ENCODE results near the gene AURKAIP1. TPM values are rescaled to one million over a fixed set of nuclear protein-coding genes. Genes with fewer than 3 reads are reported as not detected.

The AURKAIP1 gene
- total and polyA plus RNA-seq, 2 of the 13 experiments (the other 11 are each of a cell fraction or from before 2014, with no cell fraction given): 69.5 to 175 TPM

DNA sequence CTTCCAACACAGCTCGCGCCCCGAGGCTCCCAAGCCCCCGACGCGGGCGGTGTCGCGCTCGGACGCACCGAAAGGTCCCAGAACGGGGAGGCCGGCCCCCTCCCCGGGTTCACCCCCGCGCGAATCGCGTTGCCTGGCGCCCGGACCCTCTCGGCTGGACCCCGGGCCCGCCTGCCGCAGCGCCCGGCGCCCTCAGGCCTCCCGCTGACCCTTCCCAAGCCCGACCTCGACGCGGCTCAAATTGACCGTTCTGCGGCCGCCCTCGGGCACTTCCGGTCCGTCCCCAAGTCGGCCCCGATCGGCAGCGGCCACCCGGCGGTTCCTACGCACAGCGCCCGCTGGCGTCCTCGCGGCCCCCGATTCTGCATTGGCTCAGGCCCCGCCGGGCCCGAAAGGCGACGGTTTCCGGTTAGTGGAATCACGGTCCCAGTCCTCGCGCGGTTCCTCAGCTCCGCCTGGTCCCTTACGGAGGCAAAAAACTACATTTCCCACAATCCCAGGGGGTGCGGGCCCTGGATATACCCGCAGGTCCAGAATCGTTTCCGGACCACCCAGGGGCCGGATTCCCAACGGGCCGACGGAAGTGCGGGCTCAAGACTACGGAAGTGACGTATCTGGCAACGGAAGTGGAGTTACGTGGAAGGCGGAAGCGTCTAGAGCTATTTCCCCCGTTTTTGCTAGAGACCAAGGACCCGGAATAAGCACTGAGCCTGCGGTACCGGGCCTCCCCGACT, at the start of gene AURKAIP1 (continued):
- peak; percentile 90; the same call in 1 of the 2 replicates for TF ChIP-seq ZNF839 (CRISPR knock-in tag; IDR thresholded peaks at IDR 0.05; ENCODE audit: borderline replicate concordance)
- no peak for TF ChIP-seq TCF7 (IDR thresholded peaks at IDR 0.05; ENCODE audit: low read depth)
- TF ChIP-seq PHF21A (CRISPR knock-in tag; IDR thresholded peaks at IDR 0.05): peak; percentile 93
- TF ChIP-seq, protein P1, sequence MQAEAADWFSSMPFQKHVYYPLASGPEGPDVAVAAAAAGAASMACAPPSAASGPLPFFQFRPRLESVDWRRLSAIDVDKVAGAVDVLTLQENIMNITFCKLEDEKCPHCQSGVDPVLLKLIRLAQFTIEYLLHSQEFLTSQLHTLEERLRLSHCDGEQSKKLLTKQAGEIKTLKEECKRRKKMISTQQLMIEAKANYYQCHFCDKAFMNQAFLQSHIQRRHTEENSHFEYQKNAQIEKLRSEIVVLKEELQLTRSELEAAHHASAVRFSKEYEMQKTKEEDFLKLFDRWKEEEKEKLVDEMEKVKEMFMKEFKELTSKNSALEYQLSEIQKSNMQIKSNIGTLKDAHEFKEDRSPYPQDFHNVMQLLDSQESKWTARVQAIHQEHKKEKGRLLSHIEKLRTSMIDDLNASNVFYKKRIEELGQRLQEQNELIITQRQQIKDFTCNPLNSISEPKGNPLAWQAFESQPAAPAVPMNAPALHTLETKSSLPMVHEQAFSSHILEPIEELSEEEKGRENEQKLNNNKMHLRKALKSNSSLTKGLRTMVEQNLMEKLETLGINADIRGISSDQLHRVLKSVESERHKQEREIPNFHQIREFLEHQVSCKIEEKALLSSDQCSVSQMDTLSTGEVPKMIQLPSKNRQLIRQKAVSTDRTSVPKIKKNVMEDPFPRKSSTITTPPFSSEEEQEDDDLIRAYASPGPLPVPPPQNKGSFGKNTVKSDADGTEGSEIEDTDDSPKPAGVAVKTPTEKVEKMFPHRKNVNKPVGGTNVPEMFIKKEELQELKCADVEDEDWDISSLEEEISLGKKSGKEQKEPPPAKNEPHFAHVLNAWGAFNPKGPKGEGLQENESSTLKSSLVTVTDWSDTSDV (CRISPR knock-in tag; IDR thresholded peaks at IDR 0.05): no peak
- peak; percentile 98 for TF ChIP-seq CREM (IDR thresholded peaks at IDR 0.05)
- no peak; the same call in 1 of the 2 replicates for TF ChIP-seq CREM (CRISPR knock-in tag; IDR thresholded peaks at IDR 0.05)
- TF ChIP-seq HMGA1 (CRISPR knock-in tag; conservative IDR thresholded peaks at IDR 0.05): no peak
- TF ChIP-seq, protein P2, sequence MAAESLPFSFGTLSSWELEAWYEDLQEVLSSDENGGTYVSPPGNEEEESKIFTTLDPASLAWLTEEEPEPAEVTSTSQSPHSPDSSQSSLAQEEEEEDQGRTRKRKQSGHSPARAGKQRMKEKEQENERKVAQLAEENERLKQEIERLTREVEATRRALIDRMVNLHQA (CRISPR knock-in tag; IDR thresholded peaks at IDR 0.05): no peak
- TF ChIP-seq GPN1 (CRISPR knock-in tag; IDR thresholded peaks at IDR 0.05; ENCODE audit: borderline replicate concordance): no peak
- TF ChIP-seq GTF3A (CRISPR knock-in tag; conservative IDR thresholded peaks at IDR 0.05): peak; percentile 78; the same call in 1 of the 2 replicates
- peak; percentile 71 for TF ChIP-seq RAD21 (CRISPR knock-in tag; IDR thresholded peaks at IDR 0.05)
- TF ChIP-seq ZNF546 (CRISPR knock-in tag; conservative IDR thresholded peaks at IDR 0.05): peak; percentile 90
- no peak; the same call in 1 of the 2 replicates for TF ChIP-seq SALL2 (CRISPR knock-in tag; IDR thresholded peaks at IDR 0.05)
- TF ChIP-seq ZNF367 (CRISPR knock-in tag; IDR thresholded peaks at IDR 0.05; ENCODE audit: borderline replicate concordance): 0 out of 2 replicates have a peak, but pooled peaks have one; percentile 62
- TF ChIP-seq MIER2 (CRISPR knock-in tag; IDR thresholded peaks at IDR 0.05): peak; percentile 82
- TF ChIP-seq NFIB (CRISPR knock-in tag; IDR thresholded peaks at IDR 0.05; ENCODE audit: borderline replicate concordance): no peak
- TF ChIP-seq GATA4 (IDR thresholded peaks at IDR 0.05; ENCODE audit: borderline replicate concordance, low read depth): peak; percentile 26; the same call in 1 of the 2 replicates
- TF ChIP-seq ZFP90 (CRISPR knock-in tag; IDR thresholded peaks at IDR 0.05; ENCODE audit: borderline replicate concordance): no peak; the same call in 1 of the 2 replicates
- peak; percentile 93 for TF ChIP-seq ATF1 (CRISPR knock-in tag; IDR thresholded peaks at IDR 0.05)
- TF ChIP-seq ZNF891 (CRISPR knock-in tag; IDR thresholded peaks at IDR 0.05): peak; percentile 49
- TF ChIP-seq ETV6 (CRISPR knock-in tag; conservative IDR thresholded peaks at IDR 0.05): peak; percentile 96
- TF ChIP-seq TOE1 (CRISPR knock-in tag; IDR thresholded peaks at IDR 0.05): peak; percentile 97; the same call in 1 of the 2 replicates
- TF ChIP-seq YY1 (IDR thresholded peaks at IDR 0.05; ENCODE audit: insufficient read depth, insufficient replicate concordance, low read depth, low read length): peak; percentile 88
- peak; percentile 93 for TF ChIP-seq YEATS4 (CRISPR knock-in tag; IDR thresholded peaks at IDR 0.05; ENCODE audit: borderline replicate concordance)
- TF ChIP-seq ZNF253 (CRISPR knock-in tag; IDR thresholded peaks at IDR 0.05; ENCODE audit: borderline replicate concordance): 0 out of 2 replicates have a peak, but pooled peaks have one; percentile 5
- TF ChIP-seq ZNF558 (CRISPR knock-in tag; IDR thresholded peaks at IDR 0.05; ENCODE audit: borderline replicate concordance): no peak; the same call in 1 of the 2 replicates
- peak; percentile 96; the same call in 1 of the 2 replicates for TF ChIP-seq ZNF337 (CRISPR knock-in tag; IDR thresholded peaks at IDR 0.05; ENCODE audit: borderline replicate concordance, low read depth)
- TF ChIP-seq ZNF790 (CRISPR knock-in tag; IDR thresholded peaks at IDR 0.05; ENCODE audit: borderline replicate concordance): 0 out of 2 replicates have a peak, but pooled peaks have one; percentile 67
- peak; percentile 78 for TF ChIP-seq GLI4 (CRISPR knock-in tag; IDR thresholded peaks at IDR 0.05; ENCODE audit: borderline replicate concordance)
